AG04449 (cell line): ENCODE results near the gene RPLP1.

Experiments
- CTCF ChIA-PET: fragments of 350-600 bp; formaldehyde crosslinking; extraction: SDS; loops from one replicate; lab custom pipeline; 2021; ENCODE audit warnings: antibody characterized with exemption; lab: Yijun Ruan, JAX
- POLR2A ChIA-PET: fragments of 400-600, 350-600 bp; formaldehyde crosslinking; extraction: SDS; loops from one replicate; lab custom pipeline; 2020; ENCODE audit warnings: antibody characterized with exemption, inconsistent platforms; lab: Yijun Ruan, JAX
- DNase-seq: peaks from one replicate; pipeline ENCODE4 v3.0.0-alpha.2; 2010; ENCODE audit warnings: low read depth, low spot score
- H3K4me3 ChIP-seq: 2 replicates; pipeline ENCODE4 v1.5.1; 2011; ENCODE audit warnings: low read depth, mild to moderate bottlenecking, control low read depth, low read length
- CTCF ChIP-seq: IDR thresholded peaks from one replicate; pipeline ENCODE4 v1.5.1; 2011; ENCODE audit warnings: mild to moderate bottlenecking, moderate library complexity, low read length, control low read depth, inconsistent platforms; ENCODE audit not compliant: insufficient read depth; ENCODE audit errors: missing control alignments

The RPLP1 gene

DNA sequence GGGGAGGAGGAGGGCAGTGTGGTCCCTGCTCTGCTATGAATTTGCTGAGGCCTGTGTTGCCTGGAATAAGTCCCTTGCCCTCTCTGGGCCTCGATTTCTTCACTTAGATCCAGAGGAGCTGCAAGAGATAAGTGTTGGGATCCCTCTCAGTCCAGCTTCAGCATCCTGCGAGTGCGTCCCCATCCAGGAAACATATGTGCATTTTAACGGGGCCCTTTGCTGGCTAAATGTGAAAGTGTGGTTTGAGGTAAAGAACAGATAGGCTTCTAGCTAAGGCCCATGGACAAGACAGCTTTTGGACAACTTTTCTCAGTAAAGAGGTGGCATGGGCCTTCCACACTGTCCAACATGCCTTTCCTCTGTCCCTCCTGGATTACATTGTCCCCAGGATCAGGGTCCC is 26.5 kb downstream of the RPLP1 start:
- CTCF ChIA-PET = interaction anchor here (0.7 to 8.3 kb wide), 13 partner anchors 9 to 1009 kb away, joined by 3 to 108 read pairs (median 5); no protein-coding TSS in a partner anchor
- no peak overlapping the region for H3K4me3 ChIP-seq
- POLR2A ChIA-PET = no interaction called here
- no peak for TF ChIP-seq CTCF
- DNase-seq = no peak

DNA sequence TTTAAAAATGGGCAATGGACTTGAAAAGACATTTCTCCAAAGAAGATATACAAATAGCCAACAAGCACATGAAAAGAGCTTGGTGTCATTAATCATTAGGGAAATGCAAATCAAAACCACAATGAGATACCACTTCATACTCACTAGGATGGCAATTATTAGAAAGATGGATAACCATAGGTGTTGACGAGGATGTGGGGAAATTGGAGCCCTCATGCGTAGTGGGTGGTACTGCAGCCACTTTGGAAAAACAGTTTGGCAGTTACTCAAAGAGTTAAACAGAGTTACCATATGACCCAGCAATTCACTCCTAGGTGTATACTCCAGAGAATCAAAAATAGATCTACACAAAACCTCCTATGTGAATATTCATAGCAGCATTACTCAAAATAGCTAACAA is 27.4 kb downstream of the RPLP1 start:
- ChIA-PET CTCF (interaction anchor here (0.7 to 8.3 kb wide), 9 partner anchors 8 to 1009 kb away, joined by 3 to 108 read pairs (median 5); no protein-coding TSS in a partner anchor), POLR2A (no interaction called here)
- no peak for TF ChIP-seq CTCF
- no peak overlapping the region for H3K4me3 ChIP-seq
- DNase-seq = no peak

GRCh38 chr15:69480932-69481331 is 28.3 kb downstream of the RPLP1 start:
- DNase-seq = no peak
- no peak overlapping the region for H3K4me3 ChIP-seq
- CTCF ChIA-PET = interaction anchor here (1.0 to 8.3 kb wide), 4 partner anchors 8 to 1008 kb away, joined by 3 to 108 read pairs (median 42); no protein-coding TSS in a partner anchor
- POLR2A ChIA-PET = no interaction called here
- no peak for TF ChIP-seq CTCF

DNA sequence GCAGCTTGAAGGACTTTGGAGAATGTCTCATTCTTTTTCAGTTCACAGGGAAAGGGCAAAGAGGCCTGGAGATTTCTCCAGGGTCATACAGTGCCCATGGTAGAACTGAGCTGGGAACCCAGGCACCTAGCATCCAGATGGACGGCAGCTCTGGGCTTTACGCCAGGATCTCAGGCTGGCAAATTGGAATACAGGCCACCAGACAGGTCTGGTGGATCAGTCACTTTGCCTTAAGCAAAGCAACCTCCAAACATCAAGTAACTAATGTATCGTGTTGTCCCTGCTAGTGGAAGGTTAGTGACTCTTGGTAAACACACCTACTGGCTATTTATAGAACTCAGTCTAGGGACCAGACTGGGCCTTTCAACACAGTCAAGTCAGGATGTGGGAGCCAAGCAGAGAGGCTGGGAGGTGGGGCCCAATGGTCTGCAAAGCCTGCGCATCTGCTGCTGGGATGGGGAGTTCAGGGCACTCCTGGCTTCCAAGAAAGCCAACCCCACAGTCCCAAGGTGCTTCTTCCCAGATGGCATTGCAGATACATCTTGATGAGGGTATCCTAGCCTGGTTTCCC is 30.2 kb downstream of the RPLP1 start:
- TF ChIP-seq CTCF = no peak
- POLR2A ChIA-PET = no interaction called here
- CTCF ChIA-PET = interaction anchor here (1.1 kb wide), 1 partner anchor 40 kb away, joined by 3 read pairs; no protein-coding TSS in a partner anchor

GRCh38 chr15:69484837-69485236 is 32.2 kb downstream of the RPLP1 start:
- TF ChIP-seq CTCF = no peak
- DNase-seq = no peak
- CTCF ChIA-PET = interaction anchor here (1.1 to 7.3 kb wide), 4 partner anchors 8 to 1003 kb away, joined by 3 to 69 read pairs (median 4); no protein-coding TSS in a partner anchor
- POLR2A ChIA-PET = no interaction called here
- H3K4me3 ChIP-seq = no peak overlapping the region

More for the DNA sequence above, 30.2 kb downstream of the RPLP1 start:
- no peak for DNase-seq
- no peak overlapping the region for H3K4me3 ChIP-seq

GRCh38 chr15:69486481-69487110 is 34.0 kb downstream of the RPLP1 start:
- no peak overlapping the region for H3K4me3 ChIP-seq
- ChIA-PET CTCF (interaction anchor here (7.3 kb wide), 1 partner anchor 10 kb away, joined by 69 read pairs; no protein-coding TSS in a partner anchor), POLR2A (no interaction called here)

More at GRCh38 chr15:69486481-69487110, 34.0 kb downstream of the RPLP1 start:
- no peak for TF ChIP-seq CTCF
- DNase-seq = no peak
